Measurements from ENCODE around the gene SESN1.

The SESN1 gene

GRCh38 chr6:108961985-108962384, 132.7 kb downstream of the SESN1 start:
- Histone ChIP-seq H3K9me3 (ENCODE audit: severe bottlenecking) (no peaks in the 10 kb centered on the region), H3K4me3 (ENCODE audit: low read depth, low read length) (no peak overlapping the region), H3K36me3 (no peaks in the 10 kb centered on the region), H3K27me3 (ENCODE audit: insufficient read depth, low read depth, severe bottlenecking) (no peaks in the 10 kb centered on the region), H3K27ac (no peak overlapping the region)
- DNase-seq, result no peak
- TF ChIP-seq CTCF (IDR thresholded peaks at IDR 0.05; ENCODE audit: low read depth, low read length), result no peak

- Histone ChIP-seq H3K27me3 (ENCODE audit: insufficient read depth, low read depth, severe bottlenecking) (no peaks in the 10 kb centered on the region), H3K36me3 (no peaks in the 10 kb centered on the region), H3K4me3 (ENCODE audit: low read depth, low read length) (no peak overlapping the region), H3K9me3 (ENCODE audit: severe bottlenecking) (no peaks in the 10 kb centered on the region), H3K27ac (no peak overlapping the region)
- no peak for TF ChIP-seq CTCF (IDR thresholded peaks at IDR 0.05; ENCODE audit: low read depth, low read length)
- no peak for DNase-seq
These were observed 133.6 kb downstream of the SESN1 start for GRCh38 chr6:108961077-108961476.

DNA sequence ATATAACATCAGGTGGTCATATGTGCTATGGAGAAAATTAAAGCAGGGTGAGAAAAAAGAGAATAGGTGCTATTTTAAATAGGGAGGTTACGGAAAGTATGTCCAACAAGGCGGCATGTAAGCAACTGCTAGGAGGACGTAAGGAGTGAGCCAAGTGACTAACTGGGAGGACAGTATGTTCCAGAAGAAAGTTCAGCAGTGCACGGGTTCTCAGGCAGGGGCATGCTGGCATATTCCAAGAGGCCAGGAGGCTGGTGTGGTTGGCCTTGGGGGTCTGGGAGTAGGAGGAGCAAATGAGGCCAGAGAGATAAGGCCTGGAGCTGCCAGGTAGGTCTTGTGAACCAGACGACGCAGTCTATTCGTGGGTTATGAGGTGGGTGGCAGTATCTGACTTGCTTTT, 134.0 kb downstream of the SESN1 start:
- DNase-seq, result no peak
- Histone ChIP-seq H3K9me3 (ENCODE audit: severe bottlenecking) (no peaks in the 10 kb centered on the region), H3K27me3 (ENCODE audit: insufficient read depth, low read depth, severe bottlenecking) (no peaks in the 10 kb centered on the region), H3K27ac (no peak overlapping the region), H3K4me3 (ENCODE audit: low read depth, low read length) (no peak overlapping the region), H3K36me3 (no peaks in the 10 kb centered on the region)
- TF ChIP-seq CTCF (IDR thresholded peaks at IDR 0.05; ENCODE audit: low read depth, low read length), result no peak

- DNase-seq, result no peak
- no peak for TF ChIP-seq CTCF (IDR thresholded peaks at IDR 0.05; ENCODE audit: low read depth, low read length)
- Histone ChIP-seq H3K4me3 (ENCODE audit: low read depth, low read length) (no peak overlapping the region), H3K27me3 (ENCODE audit: insufficient read depth, low read depth, severe bottlenecking) (no peaks in the 10 kb centered on the region), H3K36me3 (no peaks in the 10 kb centered on the region), H3K27ac (no peak overlapping the region), H3K9me3 (ENCODE audit: severe bottlenecking) (no peaks in the 10 kb centered on the region)
These were observed 134.6 kb downstream of the SESN1 start for GRCh38 chr6:108959972-108960582.

GRCh38 chr6:108958900-108959770, 135.5 kb downstream of the SESN1 start:
- Histone ChIP-seq H3K4me3 (ENCODE audit: low read depth, low read length) (no peak overlapping the region), H3K27me3 (ENCODE audit: insufficient read depth, low read depth, severe bottlenecking) (no peaks in the 10 kb centered on the region), H3K27ac (no peak overlapping the region), H3K9me3 (ENCODE audit: severe bottlenecking) (no peaks in the 10 kb centered on the region), H3K36me3 (no peaks in the 10 kb centered on the region)
- no peak for TF ChIP-seq CTCF (IDR thresholded peaks at IDR 0.05; ENCODE audit: low read depth, low read length)
- DNase-seq, result no peak

Data from WERI-Rb-1 (cell line).